Lung microvascular endothelial cell (primary cell): ENCODE results near the gene MCF2L. TPM values are rescaled to one million over a fixed set of nuclear protein-coding genes. Genes with fewer than 3 reads are reported as not detected.
A peak's percentile ranks its signal among the peaks of the same experiment; 100 is the strongest.
"Not testable (repeated sequence)": the region's sequence is repeated elsewhere in the genome, so short reads cannot be mapped to it uniquely, and the experiment has no call there.

Source experiments
- DNase-seq, 2 donors: peaks; one replicate each; pipeline versions ENCODE4 v3.0.0 to v3.0.0-alpha.2; 2010; ENCODE audit warnings: low read depth in 2 of 2
- total RNA-seq: library from RNA; depleted of rRNA; stranded (reverse); fragments of >200 nt; gene quantifications from 2 replicates; pipeline ENCODE4 v1.2.1, GENCODE V29; 2014

Gene MCF2L
- total RNA-seq, 1 donor from 2014 or later, result 10.9 TPM

DNA sequence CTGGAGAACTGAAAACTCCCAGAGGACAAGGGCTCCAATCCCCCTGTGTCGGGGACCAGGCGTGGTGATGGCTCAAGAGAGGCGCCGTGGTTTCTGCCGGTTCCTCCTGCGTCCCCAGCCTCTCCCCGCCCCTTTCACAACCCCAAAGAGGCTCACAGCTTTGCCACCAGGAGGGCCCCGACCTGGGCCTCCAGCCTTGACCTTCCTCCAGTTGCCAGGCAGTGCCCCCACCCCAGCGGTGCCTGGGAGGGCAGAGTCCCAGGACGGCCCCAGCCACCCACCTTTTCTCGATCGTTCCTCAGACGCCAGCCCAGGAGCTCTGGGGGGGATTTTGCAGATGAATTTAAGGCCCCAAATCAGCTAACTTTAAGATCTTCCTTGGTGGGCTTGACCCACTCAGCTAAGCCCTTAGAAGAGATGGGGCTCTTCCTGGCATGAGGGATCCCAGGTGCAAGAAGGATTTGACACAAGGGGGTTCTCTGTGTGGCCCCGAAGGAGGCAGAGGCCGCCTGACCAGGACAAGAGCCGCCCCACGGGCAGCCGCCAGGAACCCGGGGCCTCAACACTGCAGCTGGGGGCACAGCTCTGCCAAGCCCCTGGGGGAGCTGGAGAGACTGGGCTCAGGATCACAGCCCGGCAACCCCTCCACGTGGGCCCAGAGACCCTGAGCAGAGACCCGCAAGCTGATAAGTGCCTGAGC, 47.0 kb downstream of the MCF2L start:
- DNase-seq, result no peak

DNA sequence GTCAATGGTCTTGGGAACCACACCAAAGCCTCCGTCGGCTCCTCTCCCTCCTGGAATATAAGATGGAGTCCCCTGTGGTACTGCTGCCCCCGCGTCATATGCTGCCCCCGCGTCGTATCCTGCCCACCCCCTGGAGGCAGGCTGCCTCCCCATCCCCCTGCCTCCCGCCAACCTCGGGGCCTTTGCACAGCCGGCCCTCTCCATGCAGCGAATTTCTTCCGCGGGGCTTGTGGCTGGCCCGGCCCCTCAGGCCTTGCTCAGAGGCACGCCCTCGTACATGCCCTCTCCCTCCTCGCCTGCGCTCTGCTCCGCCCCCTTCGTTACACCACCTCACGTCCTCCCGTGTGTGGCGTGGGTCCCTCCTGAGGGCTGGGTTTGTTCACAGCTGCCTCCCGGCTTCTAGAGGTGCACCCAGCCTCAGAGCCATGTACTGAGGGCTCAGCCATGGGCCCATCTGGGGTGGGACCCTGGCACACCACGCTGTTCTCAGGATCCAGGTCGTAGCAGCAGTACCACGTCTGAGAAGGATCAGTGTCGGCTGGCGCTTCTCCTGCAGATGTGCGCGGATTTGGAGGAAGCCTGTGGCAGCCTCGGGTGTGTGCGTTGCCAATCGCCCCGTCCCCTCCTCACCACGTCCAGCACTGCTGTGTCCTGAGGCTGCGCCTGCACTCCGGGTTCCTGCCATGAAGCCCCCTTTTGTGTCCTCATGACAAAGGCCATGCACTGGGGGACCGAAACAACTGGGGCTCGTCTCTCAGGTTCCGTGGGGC, 47.7 kb downstream of the MCF2L start:
- DNase-seq, result no peak

DNA sequence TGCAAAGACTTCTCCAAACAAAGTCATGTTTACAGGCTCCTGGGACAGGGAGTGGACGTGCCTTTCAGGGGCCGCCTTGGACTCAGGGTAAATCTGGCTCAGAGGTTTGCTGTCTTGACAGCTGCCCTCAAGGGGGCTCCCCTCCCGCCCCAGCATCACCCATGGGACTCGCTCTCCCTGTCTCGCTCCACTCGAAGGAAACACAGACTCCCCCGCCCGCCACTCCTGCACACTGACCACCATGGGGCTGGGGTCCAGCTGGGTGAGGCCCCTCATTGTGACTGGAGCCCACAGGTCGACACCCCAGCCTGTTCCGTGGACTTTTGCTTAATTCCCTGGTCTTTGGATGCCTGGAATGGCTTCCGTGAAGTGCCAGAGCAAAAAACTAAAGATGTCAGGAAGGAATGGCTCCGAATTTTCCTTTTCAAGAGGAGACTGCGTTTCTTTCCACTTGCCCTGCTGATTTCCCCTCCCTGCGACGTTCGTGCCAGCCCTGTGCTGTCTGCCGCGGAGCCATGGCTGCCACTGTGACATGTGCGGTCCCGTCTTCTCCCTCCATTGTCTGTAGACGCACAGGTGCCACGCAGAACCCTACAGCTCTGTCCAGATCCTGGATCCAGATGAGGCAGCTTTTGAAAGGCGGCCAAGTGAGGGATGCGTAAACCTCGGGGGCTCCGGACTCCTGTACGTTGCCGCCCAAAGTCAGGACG, 48.6 kb downstream of the MCF2L start:
- DNase-seq, result no peak

DNA sequence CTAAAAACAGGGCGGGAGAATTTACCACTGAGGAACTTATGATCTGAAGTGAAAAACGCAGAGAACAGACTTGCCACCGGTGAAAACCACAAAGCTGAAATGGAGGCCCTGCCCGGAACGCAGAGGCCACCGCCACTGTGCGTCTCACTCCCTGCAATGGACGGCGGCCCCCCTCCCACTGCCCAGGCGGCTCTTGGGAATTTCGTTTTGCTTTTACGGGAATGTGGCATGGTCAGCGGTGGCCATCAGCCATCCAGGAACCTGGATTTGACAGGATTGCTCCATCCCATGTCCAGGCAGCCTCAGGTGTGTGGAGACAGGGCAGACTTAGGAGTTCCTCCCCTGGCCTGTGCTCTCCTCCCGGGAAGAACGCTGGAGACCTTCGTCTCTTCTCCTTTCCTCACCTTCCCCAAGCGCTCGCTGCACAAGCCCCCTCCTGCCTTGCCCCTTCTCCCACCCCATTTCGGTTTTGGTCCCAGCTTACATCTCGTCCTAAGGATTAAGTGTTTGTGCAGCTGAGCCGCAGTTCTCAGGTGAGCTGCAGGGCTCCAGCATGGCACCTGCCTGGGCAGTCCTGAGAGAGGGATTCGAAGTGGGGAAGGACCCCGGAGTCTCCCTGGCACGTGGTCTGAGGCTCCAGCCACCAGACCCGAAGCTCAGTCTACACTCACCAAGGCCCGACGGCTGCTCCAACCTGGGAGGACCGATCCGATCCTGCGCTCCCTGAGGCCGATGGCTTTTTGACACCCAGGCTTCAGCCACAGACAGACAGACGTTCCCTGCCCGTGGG, 49.9 kb downstream of the MCF2L start:
- no peak for DNase-seq

- no peak for DNase-seq
Measured at GRCh38 chr13:113020323-113021080, 51.5 kb downstream of the MCF2L start.

- DNase-seq, result no peak
Measured at GRCh38 chr13:113021391-113021790, 52.4 kb downstream of the MCF2L start.

DNA sequence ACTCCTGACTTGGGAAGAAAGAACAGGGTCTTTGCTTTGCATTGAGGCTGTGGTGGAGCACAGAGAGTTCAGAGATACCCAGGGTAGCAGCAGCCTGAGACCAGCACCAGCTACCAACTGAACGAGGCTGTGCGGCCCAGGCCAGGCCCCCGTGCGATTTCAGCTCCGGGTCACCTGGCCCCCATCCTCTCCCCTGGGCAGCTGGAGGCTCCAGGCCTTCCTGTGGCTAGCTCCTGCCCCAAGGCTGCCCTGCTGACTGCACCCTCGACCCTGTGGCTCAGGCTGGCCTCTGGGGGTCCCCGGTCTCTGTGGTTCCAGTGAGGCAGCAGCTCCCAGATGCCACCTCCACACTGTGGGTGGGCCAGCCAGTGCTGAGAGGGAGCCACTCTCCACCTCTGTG, 52.8 kb downstream of the MCF2L start:
- DNase-seq, result no peak

- DNase-seq, result no peak
Measured at GRCh38 chr13:113022391-113022744, 53.4 kb downstream of the MCF2L start.

GRCh38 chr13:113022745-113023574, 53.9 kb downstream of the MCF2L start:
- DNase-seq, result peak; percentile 26 to 45

GRCh38 chr13:113023694-113024430, 54.8 kb downstream of the MCF2L start:
- no peak for DNase-seq

DNA sequence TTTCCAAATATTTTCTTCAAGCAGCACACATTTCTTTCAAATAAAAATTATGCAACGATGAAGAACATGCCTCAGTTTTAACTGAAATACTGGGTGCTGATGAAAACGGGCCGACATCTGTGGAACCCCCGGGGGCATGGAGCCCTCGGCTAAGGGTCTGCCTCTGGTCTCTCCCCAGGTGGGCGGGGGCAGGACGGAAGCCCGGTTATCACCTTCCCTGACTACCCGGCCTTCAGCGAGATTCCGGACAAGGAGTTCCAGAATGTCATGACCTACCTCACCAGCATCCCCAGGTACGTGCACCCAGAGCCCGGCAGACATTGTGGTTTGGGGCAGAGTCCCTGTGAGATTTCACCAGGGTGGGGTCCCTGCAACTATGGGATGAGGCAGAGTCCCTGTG, 55.5 kb downstream of the MCF2L start:
- no peak for DNase-seq

DNA sequence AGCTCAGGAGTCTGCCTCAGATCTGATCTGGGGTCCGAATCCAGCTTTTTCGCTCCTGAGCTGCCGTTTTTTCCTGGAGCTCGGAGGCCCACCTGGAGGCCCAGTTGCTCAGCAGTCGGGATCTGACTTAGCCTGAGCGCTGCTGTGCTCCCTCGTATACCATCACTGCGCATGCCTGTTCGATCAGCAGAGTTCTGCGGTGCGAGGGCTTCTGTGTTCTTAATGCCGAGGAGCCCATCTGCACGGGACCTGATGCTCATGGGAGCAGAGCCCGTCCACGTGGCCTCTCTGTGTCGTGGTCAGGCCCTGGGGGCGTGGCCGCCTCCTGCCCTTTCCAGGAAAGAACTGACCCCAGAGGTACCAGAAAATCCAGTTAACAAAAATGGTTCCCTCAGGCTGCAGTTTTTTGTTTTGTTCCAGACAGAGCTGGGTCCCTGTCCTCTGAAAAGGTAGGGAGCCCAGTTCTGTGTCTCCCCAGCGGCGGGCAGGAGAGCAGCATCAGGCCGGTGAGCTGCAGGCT, 57.4 kb downstream of the MCF2L start:
- DNase-seq, result no peak

DNA sequence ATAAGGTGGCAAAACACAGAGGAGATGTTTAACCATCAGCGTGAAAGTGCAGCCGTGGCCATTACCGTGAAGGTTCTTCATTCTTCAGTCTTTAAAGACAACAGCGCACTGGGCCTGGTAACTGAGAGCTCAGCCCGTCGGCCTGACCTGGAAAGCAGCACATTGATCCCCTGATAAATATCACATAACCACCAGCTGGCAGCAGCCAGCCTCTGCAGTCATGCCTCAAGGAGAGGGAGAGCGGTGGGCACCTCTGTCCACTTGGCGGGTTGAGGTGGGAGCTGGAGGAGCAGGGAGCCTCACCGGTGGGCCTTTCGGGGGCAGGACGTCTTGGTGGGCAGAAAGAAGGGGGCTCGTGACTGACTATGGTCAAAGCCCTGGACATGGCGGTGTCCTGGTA, 58.1 kb downstream of the MCF2L start:
- no peak for DNase-seq

DNA sequence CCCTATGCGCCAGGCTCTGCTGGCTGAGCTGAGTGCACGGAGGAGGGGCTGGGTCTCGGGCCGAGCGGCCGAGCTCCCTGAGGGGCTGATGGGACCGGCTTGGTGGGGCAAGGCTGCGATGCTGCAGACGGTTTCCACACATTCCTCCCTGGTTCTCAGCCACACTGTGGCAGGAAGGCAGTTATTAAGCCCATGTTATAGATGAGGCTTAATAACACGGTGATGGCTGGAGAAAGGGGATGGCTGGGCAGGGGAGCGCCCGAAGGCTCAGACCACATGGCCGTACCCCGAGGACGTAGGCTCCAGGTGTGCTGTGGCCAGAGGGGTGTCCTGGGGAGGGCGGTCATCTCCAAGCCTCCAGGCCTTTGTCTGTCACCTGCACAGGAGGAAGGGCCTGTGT, 58.6 kb downstream of the MCF2L start:
- no peak for DNase-seq

GRCh38 chr13:113028336-113029060, 59.5 kb downstream of the MCF2L start:
- no peak for DNase-seq

DNA sequence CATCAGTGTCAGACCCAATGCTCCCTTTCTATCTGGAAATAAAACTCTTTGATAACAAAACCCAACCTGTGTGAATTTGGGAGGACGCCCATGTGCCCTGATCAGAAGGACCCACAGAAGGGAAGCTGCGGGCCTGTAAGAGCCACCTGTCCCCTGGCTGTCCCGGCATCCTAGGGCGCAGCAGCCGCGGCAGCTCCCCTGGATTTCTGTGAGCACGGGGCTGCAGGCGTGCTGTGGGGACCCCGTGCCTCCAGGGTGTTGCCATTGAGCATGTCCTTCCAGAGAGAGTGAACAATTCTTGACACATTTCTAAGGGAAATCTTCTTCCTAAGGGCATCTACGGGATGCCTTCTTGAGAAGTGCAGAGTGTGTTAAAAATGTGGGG, 60.0 kb downstream of the MCF2L start:
- DNase-seq, result no peak

GRCh38 chr13:113029487-113030258, 60.7 kb downstream of the MCF2L start:
- peak; percentile 17 to 41 for DNase-seq

GRCh38 chr13:113030259-113030640, 61.2 kb downstream of the MCF2L start:
- DNase-seq, result not testable (repeated sequence)
